Putamen (tissue), 1 donor: Measurements from ENCODE around the gene SLC22A1.
"Not testable (repeated sequence)": the region's sequence is repeated elsewhere in the genome, so short reads cannot be mapped to it uniquely, and the experiment has no call there.

ENCODE experiments used
- DNase-seq: peaks from one replicate; pipeline ENCODE4 v3.0.0-alpha.2; 2016; ENCODE audit warnings: low spot score

SLC22A1 gene

DNA sequence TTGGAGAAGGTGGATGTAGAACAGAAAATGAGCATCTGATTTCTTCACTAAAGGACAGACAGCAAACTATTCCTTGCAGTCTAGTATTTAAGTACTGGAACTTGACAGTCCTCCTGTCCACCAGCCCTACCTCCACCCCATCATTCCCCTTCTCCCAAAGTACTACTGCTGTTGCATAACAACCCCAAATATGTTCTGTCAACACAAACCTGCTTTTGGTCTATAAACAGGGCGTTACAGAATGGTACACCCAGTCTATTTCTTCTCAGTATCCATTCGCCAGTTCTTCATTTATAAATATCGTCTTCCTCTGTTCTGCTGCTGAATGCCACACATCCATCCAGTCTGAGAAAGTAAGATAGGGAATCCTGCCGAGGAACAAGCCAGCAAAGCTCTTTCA lies 27.7 kb upstream of the SLC22A1 start:
- DNase-seq: no peak

DNA sequence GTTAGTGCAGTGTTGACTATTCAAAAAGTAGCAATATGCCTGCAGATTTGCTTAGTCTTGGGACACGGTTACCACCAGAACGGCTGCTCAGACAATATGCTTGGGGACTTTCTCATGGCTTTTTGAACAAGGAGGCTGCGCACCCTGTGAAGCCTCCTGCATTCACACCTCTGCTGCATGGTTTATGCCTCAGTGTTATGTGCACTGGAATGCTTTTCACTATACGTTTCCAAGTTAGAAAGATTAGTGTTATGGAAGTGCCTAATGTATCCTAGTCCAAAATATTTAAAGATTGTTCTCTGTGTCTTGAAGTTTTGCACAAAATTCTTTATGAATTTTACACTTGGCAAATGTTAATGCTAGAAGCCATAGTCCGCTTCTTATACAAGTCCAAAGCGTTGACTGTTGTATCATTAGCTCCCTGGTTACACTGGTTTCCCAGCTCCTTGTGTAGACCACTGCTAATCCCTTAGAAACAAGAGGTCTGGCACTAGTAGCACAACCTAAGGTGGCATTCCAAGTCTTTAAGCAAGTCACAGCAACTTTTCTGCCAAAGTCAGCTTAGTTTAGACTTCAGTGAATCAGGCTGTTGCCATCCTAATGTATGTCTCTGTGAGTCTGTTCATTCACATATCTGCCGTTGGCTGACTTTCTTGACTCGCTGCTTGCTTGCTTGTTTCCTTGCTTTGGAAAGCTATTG lies 26.3 kb upstream of the SLC22A1 start:
- no peak for DNase-seq

DNA sequence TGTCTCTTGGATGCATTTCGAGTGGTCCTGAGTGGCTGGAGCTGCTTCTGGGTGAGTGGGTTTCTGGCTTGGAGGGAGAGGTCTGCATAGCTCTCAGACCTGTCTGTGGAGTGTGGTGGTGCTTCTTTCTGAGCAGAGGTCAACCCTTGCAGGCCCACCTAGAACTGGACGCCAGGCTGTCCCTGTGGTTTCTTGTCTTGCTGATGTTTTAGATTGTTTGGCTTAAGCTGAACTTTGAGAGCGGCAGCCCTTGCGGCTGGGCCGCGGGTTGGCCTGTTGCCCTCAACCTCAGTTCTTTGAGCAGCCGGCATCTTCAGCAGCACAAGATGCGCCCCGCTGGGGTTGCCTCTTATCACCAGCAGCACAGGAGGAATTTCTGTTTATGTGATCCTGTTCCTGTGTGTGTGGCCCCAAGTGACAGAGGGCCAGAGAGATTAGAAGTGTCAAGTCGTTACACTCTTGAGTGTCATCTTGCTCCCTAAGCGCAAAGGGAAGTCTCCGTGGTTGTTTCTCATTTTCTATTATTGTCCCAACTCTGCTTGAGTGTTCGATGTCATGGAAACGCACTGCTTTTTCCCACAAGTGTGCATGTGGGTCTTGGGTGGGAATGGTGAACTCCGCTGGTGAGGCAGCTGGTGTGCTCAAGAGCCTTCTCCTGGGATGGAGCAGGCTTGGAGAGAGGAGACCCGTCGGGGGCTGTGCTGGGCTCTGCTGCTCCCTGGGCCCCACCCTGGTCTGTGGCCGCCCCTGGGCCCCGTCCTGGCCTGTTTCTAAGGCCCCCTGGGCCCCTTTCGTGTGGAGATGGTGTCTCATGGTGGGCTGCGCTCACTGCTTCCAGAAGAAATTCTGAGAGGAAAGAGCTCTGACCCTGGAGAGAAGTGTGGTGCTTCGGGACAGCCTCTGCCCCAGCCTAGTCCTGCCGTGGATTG lies 20.1 kb upstream of the SLC22A1 start:
- DNase-seq: no peak

DNA sequence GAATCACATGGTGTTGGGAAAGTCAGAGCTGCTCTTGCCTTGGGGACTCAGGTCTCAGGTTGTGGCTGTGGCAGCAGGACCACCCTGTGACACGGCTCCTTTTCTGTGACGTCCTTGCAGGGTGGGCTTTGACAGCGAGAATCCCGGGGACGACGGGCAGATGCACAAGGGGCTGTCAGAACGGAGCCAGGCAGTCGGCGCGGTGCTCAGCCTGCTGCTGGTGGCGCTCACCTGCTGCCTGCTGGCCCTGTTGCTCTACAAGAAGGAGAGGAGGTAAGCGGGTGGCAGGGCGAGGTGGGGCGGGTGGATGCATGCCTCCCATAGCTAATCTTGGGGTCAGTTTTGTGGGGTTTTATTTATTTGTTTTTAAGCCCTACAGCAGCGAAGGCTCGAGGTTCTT lies 19.2 kb upstream of the SLC22A1 start:
- no peak for DNase-seq

DNA sequence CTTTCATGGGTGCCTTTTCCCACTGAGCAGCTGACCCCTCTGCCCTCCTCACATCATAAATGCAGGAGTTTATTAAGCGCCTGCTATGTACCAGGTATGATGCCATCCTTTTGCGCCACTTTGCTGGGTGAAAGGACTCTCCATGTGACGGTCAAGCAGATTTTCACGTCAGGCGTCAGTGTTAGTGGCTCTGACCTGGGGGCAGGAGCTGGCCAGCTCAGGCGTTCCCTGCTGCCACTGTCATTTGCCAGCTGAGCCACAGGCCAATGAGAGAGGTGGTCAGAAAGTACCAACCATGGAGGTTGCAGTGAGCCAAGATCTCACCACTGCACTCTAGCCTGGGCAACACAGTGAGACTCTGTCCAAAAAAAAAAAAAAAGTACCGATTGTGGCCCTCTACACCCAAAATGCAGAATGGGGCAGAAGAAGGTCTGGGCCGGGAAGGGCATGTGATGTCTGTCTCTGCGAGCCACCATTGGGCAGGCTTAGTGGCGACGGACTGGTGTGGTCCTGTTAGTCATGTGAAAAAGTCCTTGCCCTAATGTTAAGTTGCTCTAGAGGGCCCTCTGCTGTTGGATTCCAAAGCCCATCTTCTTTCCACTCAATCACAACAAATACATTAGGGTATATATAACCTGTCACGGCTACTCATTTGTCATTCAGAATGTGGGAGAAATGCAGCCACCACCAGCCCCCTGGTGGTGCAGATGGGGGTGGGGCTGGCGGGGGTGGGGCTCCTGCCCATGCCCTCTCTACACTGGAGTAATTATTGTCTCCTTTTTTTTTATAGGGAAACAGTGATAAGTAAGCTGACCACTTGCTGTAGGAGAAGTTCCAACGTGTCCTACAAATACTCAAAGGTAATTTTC lies 18.4 kb upstream of the SLC22A1 start:
- DNase-seq: no peak

DNA sequence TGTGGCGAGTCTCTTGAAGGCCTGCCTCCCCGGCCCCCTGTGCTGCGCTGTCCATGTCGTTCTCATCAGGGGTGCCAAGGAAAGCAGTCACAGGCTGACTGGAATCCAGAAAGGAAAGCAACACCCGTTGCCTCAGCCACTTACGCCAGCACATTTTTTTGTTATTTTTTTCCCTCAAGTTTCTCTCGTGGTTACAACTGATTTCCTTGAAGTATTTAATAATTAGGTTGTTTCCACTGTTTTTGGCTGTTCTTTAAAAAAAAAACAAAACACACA lies 17.9 kb upstream of the SLC22A1 start:
- DNase-seq: no peak

DNA sequence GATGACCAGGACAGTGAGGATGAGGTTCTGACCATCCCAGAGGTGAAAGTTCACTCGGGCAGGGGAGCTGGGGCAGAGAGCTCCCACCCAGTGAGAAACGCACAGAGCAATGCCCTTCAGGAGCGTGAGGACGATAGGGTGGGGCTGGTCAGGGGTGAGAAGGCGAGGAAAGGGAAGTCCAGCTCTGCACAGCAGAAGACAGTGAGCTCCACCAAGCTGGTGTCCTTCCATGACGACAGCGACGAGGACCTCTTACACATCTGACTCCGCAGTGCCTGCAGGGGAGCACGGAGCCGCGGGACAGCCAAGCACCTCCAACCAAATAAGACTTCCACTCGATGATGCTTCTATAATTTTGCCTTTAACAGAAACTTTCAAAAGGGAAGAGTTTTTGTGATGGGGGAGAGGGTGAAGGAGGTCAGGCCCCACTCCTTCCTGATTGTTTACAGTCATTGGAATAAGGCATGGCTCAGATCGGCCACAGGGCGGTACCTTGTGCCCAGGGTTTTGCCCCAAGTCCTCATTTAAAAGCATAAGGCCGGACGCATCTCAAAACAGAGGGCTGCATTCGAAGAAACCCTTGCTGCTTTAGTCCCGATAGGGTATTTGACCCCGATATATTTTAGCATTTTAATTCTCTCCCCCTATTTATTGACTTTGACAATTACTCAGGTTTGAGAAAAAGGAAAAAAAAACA lies 16.6 kb upstream of the SLC22A1 start:
- DNase-seq: no peak

DNA sequence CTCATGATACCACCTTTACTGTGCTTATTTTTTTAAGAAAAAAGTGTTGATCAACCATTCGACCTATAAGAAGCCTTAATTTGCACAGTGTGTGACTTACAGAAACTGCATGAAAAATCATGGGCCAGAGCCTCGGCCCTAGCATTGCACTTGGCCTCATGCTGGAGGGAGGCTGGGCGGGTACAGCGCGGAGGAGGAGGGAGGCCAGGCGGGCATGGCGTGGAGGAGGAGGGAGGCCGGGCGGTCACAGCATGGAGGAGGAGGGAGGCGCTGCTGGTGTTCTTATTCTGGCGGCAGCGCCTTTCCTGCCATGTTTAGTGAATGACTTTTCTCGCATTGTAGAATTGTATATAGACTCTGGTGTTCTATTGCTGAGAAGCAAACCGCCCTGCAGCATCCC lies 15.6 kb upstream of the SLC22A1 start:
- DNase-seq: no peak

DNA sequence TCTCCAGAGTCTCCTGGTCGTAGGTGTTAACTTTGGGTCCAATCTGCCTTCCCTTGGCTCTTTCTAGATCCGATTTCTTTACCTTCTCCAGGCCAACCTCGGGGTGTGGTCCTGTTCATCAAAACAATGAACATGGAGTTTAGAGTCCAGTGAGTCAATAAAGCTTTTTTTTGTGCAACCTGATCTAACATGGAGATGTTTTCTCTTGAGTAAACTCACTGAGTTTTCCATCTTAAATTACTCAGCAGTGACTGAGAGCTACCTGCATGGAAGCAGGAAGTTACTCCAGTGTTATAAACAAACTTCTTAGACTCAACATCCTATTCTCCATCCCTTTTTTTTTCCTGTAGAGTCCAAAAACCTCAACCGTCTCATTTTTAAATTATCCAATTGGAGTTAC lies 14.9 kb upstream of the SLC22A1 start:
- no peak for DNase-seq

DNA sequence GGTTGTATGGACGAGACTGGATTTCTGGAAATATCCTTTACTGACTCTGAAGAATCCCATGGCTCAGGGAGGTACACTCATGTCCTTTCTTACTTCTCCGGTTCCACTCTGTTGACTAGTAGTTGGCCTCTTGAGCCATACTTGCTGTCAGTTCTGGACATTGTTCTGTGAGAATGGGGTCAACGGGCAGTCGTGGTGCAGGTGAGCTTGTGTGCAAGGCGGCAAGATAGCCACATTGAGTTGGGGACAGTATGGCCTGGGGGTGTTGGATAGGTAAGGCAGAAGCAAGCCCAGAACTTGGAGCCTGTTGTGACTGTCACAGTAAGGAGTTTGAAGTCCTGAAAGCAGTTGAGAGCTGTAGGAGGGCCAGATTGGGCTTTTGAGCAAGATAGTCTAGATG lies 13.5 kb upstream of the SLC22A1 start:
- no peak for DNase-seq

DNA sequence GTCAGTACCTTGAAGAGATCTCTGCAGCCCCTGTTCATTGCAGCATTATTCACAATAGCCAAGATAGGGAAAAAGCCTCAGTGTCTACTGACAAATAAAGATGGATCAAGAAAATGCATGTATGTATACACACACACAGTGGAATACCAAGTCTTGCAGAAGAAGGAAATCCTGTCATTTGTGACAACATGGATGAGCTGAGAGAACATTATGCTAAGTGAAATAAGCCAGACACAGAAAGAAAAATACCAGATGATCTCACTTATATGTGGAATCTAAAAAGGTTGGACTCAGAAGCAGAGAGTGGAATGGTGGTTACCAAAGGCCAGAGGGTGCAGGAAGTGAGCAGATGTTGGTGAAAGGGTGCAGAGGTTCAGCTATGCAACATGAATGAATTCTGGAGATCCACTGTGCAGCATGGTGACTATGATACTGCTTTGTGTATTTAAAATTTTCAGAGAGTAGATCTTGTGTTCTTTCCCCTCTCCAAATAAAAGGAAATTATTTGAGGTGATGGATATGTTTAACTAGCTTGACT lies 11.0 kb upstream of the SLC22A1 start:
- no peak for DNase-seq

DNA sequence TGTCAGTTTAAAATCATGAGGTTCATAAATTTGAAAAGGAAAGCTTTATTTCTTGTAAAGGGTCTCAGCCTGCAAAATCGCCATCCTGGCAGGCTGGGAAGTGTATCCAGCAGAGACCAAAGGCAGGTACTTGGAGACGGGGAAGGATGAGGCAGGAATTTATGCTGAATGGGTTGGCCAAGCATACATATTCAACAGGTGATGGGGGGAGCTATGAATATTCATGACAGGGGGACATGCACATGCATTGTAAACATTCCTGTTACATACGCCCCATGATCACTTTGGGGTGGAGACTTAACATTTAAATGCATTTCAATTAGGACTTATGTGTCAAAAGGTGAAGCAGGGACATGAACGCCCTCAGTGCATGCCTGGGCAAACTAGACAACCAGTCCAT lies 9.8 kb upstream of the SLC22A1 start:
- no peak for DNase-seq

DNA sequence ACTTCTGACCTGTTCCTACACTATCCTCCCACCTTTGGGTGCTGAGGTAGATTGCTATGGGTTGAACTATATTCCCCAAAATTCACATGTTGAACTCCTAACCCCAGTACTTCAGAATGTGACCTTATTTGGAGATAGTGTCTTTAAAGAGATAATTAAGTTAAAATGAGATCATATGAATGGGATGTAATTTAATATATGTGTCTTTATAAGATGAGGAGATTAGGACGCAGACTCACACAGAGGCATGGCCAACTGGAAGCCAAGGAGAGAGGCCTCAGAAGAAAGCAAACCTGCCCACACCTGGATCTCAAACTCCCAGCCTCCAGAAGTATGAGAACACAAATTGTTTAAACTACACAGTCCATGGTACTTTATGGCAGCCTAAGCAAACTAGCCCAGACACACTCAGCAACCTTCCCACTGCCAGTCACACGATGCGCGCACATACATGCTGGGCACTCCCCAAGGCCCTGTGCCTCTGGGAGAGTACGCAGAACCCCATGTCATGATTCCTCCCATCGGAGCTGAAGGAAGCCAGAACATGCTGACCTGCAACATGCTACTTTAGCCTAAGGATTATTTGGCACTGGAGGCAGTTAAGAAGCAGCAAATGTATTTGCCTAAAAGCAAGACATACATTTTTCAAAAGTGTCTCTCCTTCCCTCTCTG lies 8.9 kb upstream of the SLC22A1 start:
- no peak for DNase-seq

DNA sequence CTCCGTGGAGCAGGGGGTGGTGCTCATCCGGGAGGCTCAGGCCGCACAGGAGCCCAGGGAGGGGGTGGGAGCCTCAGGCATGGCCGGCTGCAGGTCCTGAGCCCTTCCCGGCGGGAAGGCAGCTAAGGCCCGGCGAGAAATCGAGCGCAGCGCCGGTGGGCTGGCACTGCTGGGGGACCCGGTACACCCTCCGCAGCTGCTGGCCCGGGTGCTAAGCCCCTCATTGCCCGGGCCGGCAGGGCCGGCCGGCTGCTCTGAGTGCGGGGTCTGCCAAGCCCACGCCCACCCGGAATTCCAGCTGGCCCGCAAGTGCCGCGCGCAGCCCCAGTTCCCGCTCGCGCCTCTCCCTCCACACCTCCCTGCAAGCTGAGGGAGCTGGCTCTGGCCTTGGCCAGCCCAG lies 7.1 kb upstream of the SLC22A1 start:
- DNase-seq: not testable (repeated sequence)

DNA sequence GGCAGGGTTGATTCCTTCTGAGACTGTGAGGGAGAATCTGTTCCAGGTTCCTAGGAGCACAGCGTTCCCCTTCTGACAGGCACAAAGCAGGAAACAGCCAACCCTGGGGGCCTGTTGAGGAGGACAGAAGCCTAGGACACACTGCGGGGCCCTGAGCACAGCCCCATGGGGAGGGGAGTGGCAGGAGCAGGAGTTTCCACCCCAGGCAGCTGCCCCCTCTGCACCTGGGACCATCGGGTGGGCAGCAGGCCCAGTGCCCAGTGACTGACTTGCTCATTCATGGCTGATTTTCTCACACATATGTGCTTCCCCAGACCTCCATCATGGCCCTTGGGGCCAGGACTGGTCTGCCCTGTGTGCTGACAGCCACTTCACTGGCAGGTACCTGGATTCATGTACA lies 6.2 kb upstream of the SLC22A1 start:
- DNase-seq: no peak

DNA sequence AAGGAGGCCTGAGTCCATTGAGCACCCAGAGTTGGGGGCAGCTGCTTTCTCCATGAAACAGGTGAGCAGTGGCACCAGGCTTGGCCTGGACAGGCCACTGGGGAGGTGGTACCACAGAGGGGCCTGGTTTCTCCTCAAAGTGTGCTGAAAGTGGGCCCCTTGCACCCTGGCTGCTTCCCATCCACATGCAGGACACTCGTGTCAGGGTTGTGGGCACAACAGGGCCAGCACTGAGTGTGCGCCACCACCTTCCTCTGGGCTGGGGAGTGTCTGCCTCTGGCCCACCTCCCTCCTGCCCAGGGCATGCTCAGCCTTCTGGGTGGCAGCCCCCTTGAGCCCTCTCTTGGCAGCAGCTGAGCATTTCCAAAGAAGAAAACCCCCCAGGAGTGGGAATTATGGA lies 5.2 kb upstream of the SLC22A1 start:
- no peak for DNase-seq

DNA sequence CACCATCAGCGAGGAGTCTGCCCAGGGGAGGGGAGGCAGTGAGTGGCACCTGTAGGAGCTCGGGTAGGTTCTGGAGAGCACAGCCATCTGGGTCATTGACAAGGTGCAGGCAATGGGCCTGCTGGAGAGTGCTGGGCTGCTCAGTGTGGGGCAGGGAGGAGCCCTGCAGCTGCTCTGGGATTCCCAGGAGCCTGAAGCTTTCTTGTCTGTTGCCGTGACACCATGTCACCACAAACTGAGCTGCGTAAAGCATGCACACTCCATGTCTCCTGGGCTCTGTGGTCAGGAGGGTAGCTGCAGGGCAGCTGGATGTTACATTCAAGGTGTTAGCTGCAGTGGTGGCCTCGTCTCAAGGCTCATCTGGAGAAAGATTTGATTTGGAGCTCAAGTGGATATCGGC lies 4.5 kb upstream of the SLC22A1 start:
- no peak for DNase-seq

DNA sequence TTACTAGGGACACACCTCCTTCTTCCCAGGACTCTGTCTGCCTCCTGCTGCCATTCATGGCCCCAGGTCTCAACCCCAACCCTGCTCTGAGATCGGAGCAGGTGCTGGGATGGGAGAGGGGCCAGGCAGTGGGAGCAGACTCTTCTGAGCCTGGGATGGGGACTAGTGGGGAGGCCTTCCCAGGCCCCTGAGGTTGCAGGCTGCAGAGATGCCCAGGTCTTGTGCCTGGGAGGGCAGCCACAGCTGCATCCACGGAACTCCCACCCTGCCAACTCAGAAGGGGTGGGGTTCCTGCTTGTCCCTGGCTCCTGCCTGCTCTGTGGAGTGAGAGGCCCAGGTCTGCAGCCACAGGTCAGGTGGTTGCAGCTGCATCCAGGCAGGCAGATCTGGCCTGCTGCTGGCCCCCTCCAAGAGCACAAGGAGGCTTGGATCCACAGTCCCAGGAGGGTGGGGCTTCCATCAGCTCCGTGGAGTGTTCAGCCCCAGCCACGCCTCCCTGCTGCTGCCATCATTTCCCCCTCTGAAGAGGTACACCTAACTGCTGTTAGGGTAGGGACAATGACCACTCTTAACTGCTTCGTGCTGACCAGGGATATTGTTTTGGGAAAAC lies 2.9 kb upstream of the SLC22A1 start:
- no peak for DNase-seq

DNA sequence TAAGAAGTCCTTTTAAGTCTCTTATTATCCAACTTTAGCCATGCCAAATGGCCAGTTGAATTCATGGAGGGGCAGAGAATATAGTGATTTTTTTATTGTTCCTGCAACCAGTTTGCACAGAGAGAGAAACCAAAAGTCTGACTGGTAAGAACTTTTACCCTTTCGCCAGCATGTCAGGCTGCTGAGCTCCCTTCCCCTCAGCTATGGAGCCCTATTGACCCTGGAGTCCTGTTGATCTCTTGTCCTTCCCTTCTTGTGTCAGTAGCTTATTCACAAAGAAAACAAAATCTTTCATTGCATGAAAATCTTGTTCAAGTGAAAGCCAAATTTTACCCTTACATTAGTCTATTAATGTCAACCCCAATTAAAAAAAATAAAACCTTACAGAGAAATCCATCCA lies 1.5 kb upstream of the SLC22A1 start:
- DNase-seq: no peak

DNA sequence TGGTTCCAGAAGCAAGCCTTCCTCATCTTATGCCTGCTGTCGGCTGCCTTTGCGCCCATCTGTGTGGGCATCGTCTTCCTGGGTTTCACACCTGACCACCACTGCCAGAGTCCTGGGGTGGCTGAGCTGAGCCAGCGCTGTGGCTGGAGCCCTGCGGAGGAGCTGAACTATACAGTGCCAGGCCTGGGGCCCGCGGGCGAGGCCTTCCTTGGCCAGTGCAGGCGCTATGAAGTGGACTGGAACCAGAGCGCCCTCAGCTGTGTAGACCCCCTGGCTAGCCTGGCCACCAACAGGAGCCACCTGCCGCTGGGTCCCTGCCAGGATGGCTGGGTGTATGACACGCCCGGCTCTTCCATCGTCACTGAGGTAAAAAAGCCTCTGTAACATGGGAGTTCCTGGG lies 366 bp downstream of the SLC22A1 start:
- DNase-seq: no peak

DNA sequence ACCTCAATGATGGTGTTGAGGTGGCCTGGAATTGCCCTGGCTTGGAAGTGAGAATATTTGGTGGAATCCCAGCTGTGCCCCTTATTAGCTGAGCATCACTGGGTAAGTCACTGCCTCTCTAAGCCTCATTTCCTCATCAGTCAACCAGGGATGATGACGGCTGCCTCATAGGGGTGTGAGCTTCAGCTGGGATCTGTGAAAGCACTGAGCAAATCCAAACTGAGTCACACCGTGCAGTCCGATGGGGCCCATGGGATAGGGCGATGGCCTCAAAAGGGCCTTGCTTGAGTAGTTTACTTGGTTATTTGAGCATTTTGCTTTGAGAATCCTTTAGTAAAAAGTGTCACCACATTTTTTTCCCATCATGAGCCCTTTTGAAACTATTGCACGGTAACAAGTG lies 1.1 kb downstream of the SLC22A1 start:
- DNase-seq: no peak
